ENCODE results near the gene KIF26A.

- TF ChIP-seq, protein P1, sequence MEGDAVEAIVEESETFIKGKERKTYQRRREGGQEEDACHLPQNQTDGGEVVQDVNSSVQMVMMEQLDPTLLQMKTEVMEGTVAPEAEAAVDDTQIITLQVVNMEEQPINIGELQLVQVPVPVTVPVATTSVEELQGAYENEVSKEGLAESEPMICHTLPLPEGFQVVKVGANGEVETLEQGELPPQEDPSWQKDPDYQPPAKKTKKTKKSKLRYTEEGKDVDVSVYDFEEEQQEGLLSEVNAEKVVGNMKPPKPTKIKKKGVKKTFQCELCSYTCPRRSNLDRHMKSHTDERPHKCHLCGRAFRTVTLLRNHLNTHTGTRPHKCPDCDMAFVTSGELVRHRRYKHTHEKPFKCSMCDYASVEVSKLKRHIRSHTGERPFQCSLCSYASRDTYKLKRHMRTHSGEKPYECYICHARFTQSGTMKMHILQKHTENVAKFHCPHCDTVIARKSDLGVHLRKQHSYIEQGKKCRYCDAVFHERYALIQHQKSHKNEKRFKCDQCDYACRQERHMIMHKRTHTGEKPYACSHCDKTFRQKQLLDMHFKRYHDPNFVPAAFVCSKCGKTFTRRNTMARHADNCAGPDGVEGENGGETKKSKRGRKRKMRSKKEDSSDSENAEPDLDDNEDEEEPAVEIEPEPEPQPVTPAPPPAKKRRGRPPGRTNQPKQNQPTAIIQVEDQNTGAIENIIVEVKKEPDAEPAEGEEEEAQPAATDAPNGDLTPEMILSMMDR (IDR thresholded peaks at IDR 0.05) = no peak
- no peak for TF ChIP-seq POLR2A (IDR thresholded peaks at IDR 0.05)
Observed at GRCh38 chr14:104222396-104223036, 84.1 kb downstream of the KIF26A start.
